ENCODE results near the gene URB2. TPM values are rescaled to one million over a fixed set of nuclear protein-coding genes. Genes with fewer than 3 reads are reported as not detected.
"Not testable (repeated sequence)": the region's sequence is repeated elsewhere in the genome, so short reads cannot be mapped to it uniquely, and the experiment has no call there.

The URB2 gene
- total RNA-seq, 1 donor from 2014 or later = 5.5 TPM

DNA sequence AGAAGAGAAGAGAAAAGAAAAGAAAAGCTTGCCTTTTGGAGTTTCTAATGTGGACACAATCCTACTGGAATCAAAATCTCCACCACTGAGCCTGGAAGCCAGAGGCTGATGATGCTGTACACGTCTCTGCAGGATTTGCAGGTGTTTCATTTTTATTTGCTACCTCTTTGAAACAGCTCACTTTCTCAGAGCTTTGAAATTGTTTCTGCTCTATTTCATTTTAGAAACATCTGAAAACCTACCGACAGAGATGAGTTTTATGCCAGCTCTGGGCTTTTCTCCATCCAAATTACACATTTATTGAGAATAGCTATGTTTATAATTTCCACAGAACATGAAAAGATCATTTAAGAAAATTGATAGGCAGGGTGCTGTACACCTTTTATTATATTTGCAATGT, 46.2 kb downstream of the URB2 start:
- intact Hi-C loops (cut with DNase I) = no loop called here
- no peak for DNase-seq (ENCODE audit: low spot score)

DNA sequence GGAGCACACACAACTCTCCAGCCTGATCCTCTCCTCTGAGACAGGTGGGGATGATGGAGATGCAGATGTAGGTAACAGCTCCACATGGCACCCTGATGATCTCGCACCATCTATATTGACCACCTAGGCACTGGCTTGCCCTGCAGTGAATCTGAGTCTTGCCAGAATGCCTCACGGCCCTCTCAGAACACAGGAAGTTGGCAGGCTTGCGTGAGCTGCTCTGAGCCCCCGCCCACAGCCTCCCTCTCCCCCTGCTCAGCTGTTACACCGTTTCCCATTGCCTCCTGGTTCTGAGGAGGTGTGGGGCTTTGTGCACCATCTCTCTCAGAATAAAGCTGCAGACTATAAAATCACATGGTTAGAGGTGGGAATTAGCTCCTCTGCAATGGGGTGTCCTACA, 48.0 kb downstream of the URB2 start:
- intact Hi-C loops (cut with DNase I) = no loop called here
- no peak for DNase-seq (ENCODE audit: low spot score)

DNA sequence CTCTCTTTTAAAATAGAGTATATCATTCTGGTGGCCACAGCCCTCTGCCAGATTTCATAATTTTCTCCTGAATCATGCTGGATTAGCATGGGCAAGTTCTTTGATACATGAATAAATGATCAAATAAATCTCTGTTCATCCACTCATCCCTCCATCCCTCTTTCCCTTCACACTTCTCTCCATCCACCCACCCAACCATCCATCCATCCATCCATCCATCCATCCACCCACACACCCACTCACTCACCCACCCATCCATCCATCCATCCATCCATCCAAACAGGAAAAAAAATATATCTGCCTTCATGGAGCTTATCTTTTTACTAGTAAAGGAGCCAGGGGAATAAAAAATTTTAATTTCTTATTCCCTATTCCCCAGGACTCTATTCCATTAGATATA, 49.3 kb downstream of the URB2 start:
- DNase-seq (ENCODE audit: low spot score) = no peak
- intact Hi-C loops (cut with DNase I) = no loop called here

DNA sequence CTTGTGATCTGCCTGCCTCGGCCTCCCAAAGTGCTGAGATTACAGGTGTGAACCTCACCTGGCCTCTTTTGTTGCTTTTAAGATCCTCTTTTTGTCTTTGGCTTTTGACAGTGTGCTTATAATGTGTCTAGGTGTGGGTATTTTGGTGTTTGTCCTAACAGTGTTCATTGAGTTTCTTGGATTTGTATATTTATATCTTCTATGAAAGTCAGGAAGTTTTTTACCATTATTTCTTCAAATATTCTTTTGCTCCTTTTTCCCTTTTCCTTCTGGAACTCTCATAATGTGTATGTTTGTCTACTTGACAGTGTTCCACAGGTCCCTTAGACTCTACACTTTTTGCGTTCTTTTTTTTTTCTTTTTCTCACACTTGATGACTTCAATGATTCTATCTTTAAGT, 59.1 kb downstream of the URB2 start:
- intact Hi-C loops (cut with DNase I) = no loop called here
- no peak for DNase-seq (ENCODE audit: low spot score)

DNA sequence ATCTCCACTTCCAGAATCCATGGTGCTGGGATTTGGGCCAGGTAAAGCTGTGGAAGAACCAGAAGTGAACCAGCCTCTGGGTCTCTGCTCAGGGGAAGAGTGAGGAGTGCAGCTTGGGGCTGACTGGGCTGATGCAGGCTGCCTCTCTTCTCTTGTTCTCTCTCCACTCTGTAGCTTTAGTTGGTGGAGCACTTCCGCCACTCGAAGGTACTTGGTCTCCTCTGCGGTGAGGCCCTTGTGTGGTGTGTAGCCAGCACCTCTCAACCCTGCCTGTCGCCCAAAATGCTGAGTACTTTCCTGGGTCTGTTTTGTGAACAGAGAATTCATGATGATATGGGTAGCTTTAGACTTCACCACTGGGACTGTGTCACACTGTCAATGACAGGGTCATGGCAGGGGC, 63.2 kb downstream of the URB2 start:
- intact Hi-C loops (cut with DNase I) = no loop called here
- DNase-seq (ENCODE audit: low spot score) = no peak

DNA sequence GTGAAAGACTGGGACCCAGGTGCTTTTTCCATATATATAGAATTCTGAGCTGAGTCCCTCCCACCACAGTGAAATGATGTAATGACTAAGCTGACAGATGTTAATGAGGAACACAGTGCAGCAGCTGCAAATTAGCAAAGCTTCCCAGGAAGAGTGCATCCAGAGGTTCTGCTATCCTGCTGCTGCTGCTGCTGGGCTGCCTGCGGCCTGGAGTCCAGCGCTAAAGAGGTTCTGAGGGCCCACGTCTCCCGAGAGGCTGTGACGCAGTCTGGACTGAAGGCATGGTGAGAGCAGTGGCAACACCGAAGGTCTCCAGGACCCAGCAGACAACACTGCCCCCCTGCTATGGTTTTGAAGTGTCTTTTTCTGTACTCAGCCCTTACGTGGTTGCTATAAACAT, 63.9 kb downstream of the URB2 start:
- intact Hi-C loops (cut with DNase I) = loop anchor here (5.0 kb wide), 1 partner anchor 307 kb away; no protein-coding TSS in a partner anchor
- DNase-seq (ENCODE audit: low spot score) = no peak

DNA sequence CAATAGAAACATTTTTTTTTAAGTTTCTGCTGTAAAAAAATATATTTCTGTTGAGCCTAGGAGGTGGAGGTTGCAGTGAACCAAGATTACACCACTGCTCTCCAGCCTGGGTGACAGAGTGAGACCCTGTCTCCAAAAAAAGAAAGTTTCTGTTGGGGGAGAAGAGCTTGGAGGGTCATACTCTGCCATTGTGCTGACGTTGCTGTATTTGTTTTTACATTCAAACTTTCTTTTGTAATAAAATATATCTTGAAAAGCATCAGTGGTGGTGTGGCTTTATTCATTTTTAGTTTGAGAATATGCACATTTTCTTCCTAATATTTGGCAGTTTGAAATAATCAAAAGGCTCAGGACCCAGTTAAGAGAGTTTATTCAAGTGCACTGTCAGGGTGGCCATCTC, 64.6 kb downstream of the URB2 start:
- no peak for DNase-seq (ENCODE audit: low spot score)
- intact Hi-C loops (cut with DNase I) = loop anchor here (5.0 kb wide), 1 partner anchor 307 kb away; no protein-coding TSS in a partner anchor

DNA sequence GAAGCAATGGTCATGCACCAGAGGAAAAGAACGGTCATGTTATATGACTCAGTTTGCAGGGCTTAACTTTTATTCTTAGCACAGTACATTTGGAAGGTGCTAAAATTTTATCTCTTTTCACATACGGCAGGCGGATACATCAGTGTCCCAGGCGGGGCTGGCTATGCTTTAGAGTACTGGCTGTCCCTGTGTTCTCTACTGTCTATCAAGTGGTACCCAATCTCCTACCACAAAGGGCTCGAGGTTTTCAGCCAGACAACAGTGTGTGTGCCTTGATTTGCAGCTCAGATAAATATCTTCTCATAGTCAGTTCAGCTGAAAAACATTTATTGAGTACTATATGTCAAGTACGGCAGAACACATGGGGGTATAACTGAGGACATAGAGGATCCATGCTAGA, 65.3 kb downstream of the URB2 start:
- no peak for DNase-seq (ENCODE audit: low spot score)
- intact Hi-C loops (cut with DNase I) = loop anchor here (5.0 kb wide), 1 partner anchor 306 kb away; no protein-coding TSS in a partner anchor

DNA sequence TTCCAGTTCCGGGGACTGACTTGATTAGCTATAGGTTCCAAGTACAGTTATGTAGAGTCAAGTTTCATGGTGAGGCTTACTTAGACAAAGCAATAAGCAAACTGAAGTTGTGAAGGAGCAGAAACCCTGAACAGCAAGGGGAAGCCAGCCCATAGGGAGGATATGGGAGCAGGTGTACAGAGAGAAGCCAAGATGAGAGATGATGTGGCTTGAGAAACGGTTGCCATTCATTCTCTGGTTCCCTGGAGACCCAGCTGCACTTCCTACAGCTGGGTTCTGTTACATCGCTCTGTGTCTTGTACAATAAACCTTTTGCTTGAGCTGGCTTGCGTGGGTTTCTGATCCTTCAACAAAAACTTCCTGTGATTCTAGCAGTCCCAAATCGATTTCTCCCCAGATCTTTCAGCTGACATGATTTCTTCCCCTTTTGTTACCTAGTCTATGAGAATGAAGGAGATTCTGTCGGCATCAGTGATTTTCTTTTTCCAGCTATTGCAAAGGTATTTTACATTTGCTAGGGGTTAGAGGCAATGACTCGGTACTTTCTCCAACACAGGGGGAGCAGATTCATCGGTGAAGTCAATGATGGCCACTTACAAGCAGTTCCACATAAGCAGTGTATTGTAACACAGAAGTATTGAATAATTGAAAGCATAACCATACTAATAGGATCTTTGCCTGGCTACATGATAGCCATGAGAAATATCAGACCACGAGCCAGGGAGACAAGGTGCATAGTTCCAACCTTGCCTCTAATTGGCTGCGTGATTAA, 67.3 kb downstream of the URB2 start:
- no peak for DNase-seq (ENCODE audit: low spot score)
- intact Hi-C loops (cut with DNase I) = loop anchor here (5.0 kb wide), 1 partner anchor 304 kb away; no protein-coding TSS in a partner anchor

DNA sequence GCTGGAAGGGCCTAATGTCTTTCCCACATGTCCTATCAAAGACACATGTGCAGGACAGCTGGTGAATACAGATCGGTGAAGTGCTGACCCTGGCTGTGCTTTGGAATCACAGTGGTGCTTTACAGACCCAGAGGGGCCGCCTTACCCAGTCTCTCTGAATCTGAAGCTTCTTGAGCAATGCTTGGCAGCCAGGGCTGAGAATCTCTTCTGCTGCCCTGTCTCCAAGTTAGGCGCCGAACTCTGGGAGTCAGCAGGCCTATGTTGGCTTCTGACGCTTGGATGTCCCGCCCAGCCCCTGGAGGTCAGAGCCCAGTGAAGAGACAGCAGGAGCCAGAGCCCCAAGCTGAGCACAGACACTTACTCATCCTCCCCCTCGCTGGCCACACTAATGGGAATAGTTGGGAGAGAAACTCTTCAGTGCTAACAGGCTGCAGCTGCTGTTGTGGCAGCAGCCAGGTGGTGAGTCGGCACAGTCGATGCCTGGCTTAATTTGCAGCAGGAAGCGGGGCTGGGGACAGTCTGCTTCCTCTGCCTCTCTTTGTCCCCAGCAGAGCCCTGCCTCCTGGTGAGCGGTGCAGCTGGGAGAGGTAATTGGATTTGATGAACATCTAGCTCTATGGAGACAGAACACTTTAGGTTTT, 68.1 kb downstream of the URB2 start:
- intact Hi-C loops (cut with DNase I) = loop anchor here (5.0 kb wide), 1 partner anchor 303 kb away; no protein-coding TSS in a partner anchor

DNA sequence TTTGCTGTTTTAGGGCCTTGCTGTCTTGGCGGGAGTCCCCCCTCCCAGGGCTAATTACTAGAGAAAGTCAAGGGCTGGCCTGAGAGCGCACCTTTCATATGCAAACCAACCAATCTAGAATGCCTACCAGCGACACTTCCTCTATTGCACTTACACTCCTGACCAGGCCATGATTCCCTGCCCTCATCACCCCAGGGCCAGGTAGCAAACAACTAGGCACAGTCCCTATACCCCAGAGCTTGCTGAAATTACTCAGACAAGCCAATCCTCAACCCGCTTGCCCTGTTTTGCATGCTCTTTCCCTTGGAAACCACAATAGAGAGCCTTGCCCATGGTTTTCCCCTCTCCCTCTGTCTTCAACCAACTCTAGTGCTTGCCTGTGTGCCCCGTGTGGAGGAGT, 70.3 kb downstream of the URB2 start:
- intact Hi-C loops (cut with DNase I) = no loop called here
- no peak for DNase-seq (ENCODE audit: low spot score)

More for the DNA sequence above, 68.1 kb downstream of the URB2 start:
- peak; percentile 81 for DNase-seq (ENCODE audit: low spot score)

DNA sequence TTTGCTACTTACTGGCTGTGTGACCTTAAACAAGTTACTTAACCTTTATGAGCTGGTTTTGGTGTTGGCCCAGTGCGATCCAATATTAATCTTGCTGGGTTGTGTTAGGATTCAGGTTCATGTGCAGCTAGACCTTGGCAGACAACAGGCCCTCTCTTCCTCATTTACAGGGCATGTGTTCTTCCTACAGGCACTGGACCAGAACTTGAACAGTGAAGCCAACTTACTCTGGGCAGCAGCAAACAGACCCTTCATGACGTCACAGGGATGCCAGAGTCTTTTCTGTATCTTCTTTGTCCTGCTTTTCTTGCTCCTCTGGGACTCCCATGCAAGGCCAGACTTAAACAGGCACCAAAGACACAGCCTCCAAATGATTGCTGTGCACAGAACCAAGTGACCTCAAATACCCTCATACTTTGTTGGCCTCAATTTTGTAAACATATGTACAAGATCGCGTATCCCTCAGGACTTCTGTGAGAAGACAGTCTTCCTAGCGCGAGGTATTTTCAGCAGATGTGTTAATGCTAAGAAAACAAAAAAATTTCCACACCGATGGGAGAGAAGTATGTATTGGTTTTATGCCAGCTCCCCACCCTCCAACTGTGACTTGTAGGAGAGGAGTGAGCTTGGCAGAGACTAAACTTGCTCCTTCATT, 73.7 kb downstream of the URB2 start:
- intact Hi-C loops (cut with DNase I) = no loop called here
- no peak for DNase-seq (ENCODE audit: low spot score)

DNA sequence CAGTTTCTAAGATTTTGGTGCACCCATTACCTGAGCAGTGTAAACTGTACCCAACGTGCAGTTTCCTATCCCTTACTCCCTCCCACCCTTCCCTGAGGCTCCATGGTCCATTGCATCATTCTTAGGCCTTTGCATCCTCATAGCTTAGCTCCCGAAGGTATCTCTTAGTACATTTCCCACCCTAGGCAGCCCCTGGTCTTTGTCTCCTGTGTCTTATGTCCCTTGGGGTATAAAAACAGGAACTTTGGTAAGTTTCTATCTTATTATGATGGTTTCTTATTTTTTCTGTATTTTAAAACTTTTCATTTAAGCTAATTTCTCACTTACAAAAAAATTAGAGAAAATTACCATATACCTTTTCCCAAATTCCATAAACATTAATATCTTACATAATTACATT, 78.1 kb downstream of the URB2 start:
- intact Hi-C loops (cut with DNase I) = no loop called here
- DNase-seq (ENCODE audit: low spot score) = no peak

DNA sequence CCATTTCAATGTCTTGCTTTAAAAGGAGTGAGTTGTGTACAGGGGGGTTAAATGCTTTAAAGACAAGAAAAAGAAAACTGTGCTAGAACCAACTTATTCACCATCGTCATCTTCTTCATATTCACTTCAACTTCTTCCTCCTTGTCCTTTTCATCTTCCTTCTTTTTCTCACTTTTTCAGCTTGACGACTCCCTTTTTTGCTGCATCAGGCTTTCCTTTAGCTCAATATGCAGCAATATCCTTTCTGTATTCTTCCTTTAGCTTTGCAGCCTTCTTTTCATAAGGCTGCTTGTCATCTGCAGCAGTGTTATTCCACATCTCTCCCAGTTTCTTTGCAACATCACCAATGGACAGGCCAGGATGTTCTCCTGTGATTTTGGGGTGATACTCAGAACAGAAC, 79.1 kb downstream of the URB2 start:
- DNase-seq (ENCODE audit: low spot score); intact Hi-C loops (cut with DNase I): not testable (repeated sequence)

DNA sequence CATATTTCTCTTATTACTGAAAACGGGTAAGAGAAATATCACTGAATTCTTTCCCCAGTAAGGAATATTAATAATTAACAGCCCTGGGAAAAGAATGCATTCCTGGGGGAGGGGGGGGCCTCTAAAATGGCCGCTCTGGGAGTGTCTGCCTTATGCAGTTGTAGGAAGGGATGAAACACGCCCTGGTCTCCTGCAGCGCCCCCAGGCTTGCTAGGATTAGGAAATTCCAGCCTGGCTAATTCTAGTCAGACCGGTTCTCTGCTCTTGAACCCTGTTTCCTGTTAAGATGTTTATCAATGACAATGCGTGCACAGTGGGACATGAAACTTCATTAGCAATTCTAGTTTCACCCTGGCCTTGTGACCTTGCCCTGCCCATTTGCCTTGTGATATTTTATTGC, 81.1 kb downstream of the URB2 start:
- intact Hi-C loops (cut with DNase I); DNase-seq (ENCODE audit: low spot score): not testable (repeated sequence)

DNA sequence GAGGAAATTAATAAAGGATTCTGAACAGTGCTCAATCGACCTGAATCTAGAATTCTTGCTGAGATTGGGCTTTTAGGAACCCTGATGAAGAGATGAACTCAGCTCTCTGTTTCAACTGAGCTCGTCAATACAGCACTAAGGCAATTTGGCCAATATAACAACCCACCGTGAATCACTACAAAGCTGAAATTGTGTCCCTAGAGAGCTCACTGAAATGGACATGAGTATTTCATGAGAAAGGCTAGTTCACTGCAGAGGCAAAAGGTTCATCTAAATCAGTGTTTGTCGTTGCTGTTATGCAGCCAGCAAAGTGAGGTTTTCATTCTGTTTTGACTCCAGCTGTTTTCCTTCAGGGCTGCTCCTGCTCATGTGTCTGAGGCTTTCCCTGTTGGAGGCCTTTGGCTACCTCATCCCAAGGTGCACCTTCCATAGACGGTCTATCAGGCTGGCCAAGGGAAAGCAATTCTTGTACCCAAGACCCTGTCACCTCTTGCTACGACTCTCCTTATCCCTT, 83.5 kb downstream of the URB2 start:
- no peak for DNase-seq (ENCODE audit: low spot score)
- intact Hi-C loops (cut with DNase I) = no loop called here

Data from cardiac septum (tissue), 1 donor.